HEK293 (cell line): ENCODE measurements around the gene TOX4.

Experiments used
- CTCF ChIA-PET: fragments of 350-600 bp; formaldehyde crosslinking; extraction: SDS; loops from one replicate; lab custom pipeline; 2021; ENCODE audit warnings: antibody characterized with exemption; lab: Yijun Ruan, JAX
- POLR2A ChIA-PET: fragments of 300-600 bp; formaldehyde crosslinking; extraction: SDS; loops from one replicate; lab custom pipeline; 2020; ENCODE audit warnings: antibody characterized with exemption, inconsistent platforms; lab: Yijun Ruan, JAX
- H3K27ac ChIP-seq: fragments of 200-500 bp; sonication (Bioruptor generic); 2 replicates; pipeline ENCODE4 v1.5.1; 2014; ENCODE audit warnings: low read depth, low read length, control low read depth, inconsistent platforms; ENCODE audit errors: extremely low read depth
- H3K36me3 ChIP-seq, 2 experiments: fragments of 200-500 bp in 1 of 2; sonication (Bioruptor generic) in 1 of 2; 1 replicate in 1 of 2; 2 replicates in 1 of 2; pipeline ENCODE4 v1.5.1; 2014 to 2017; ENCODE audit warnings: inconsistent platforms in 2 of 2, low read length in 2 of 2; ENCODE audit not compliant: control insufficient read depth in 2 of 2, insufficient read depth in 1 of 2
- H3K4me1 ChIP-seq: fragments of 200-500 bp; sonication (Bioruptor generic); 2 replicates; pipeline ENCODE4 v1.5.1; 2014; ENCODE audit warnings: mild to moderate bottlenecking, low read length, inconsistent platforms; ENCODE audit not compliant: control insufficient read depth, insufficient read depth
- H3K4me3 ChIP-seq: 2 replicates; pipeline ENCODE4 v1.5.1; 2011; ENCODE audit warnings: low read depth, mild to moderate bottlenecking, control low read depth, low read length, moderate library complexity
- H3K9me3 ChIP-seq: fragments of 200-500 bp; sonication (Bioruptor generic); 2 replicates; pipeline ENCODE4 v1.5.1; 2014; ENCODE audit warnings: low read depth, low read length, inconsistent platforms; ENCODE audit not compliant: control insufficient read depth, insufficient read depth
- EGR2 ChIP-seq: fragments of 450-650 bp; formaldehyde crosslinking; IDR thresholded peaks from 2 replicates; pipeline ENCODE4 v1.5.1; 2016; ENCODE audit warnings: low read depth, missing biosample characterization, missing genetic modification characterization
- FEZF1 ChIP-seq: fragments of 450-650 bp; formaldehyde crosslinking; IDR thresholded peaks from 2 replicates; pipeline ENCODE4 v1.5.1; 2016; ENCODE audit warnings: missing biosample characterization, missing genetic modification characterization
- GLIS1 ChIP-seq: fragments of 450-650 bp; formaldehyde crosslinking; IDR thresholded peaks from 2 replicates; pipeline ENCODE4 v1.5.1; 2016; ENCODE audit warnings: missing biosample characterization, missing genetic modification characterization
- GLIS2 ChIP-seq: fragments of 450-650 bp; formaldehyde crosslinking; IDR thresholded peaks from 2 replicates; pipeline ENCODE4 v1.5.1; 2016; ENCODE audit warnings: missing biosample characterization, missing genetic modification characterization
- IKZF3 ChIP-seq: fragments of 450-650 bp; IDR thresholded peaks from 2 replicates; pipeline ENCODE4 v1.5.0; 2018; ENCODE audit warnings: missing biosample characterization, mild to moderate bottlenecking, missing genetic modification characterization, moderate library complexity
- INSM2 ChIP-seq: fragments of 450-650 bp; formaldehyde crosslinking; IDR thresholded peaks from 2 replicates; pipeline ENCODE4 v1.5.1; 2016; ENCODE audit warnings: missing biosample characterization, missing genetic modification characterization
- KLF16 ChIP-seq: fragments of 450-650 bp; formaldehyde crosslinking; IDR thresholded peaks from 2 replicates; pipeline ENCODE4 v1.5.1; 2017; ENCODE audit warnings: missing biosample characterization, missing genetic modification characterization
- OSR2 ChIP-seq: fragments of 450-650 bp; formaldehyde crosslinking; IDR thresholded peaks from 2 replicates; pipeline ENCODE4 v1.5.1; 2016; ENCODE audit warnings: missing biosample characterization, missing genetic modification characterization
- PATZ1 ChIP-seq: fragments of 450-650 bp; formaldehyde crosslinking; IDR thresholded peaks from 2 replicates; pipeline ENCODE4 v1.5.1; 2016; ENCODE audit warnings: missing biosample characterization, missing genetic modification characterization
- SP3 ChIP-seq: fragments of 450-650 bp; formaldehyde crosslinking; IDR thresholded peaks from 2 replicates; pipeline ENCODE4 v1.5.1; 2016; ENCODE audit warnings: missing biosample characterization, missing genetic modification characterization
- SP7 ChIP-seq: fragments of 450-650 bp; formaldehyde crosslinking; IDR thresholded peaks from 2 replicates; pipeline ENCODE4 v1.5.1; 2016; ENCODE audit warnings: missing biosample characterization, missing genetic modification characterization
- ZIC2 ChIP-seq: fragments of 450-650 bp; formaldehyde crosslinking; IDR thresholded peaks from 2 replicates; pipeline ENCODE4 v1.5.1; 2016; ENCODE audit warnings: missing biosample characterization, missing genetic modification characterization
- ZNF138 ChIP-seq: fragments of 450-650 bp; formaldehyde crosslinking; IDR thresholded peaks from 2 replicates; pipeline ENCODE4 v1.5.1; 2016; ENCODE audit warnings: missing biosample characterization, missing genetic modification characterization, borderline replicate concordance
- ZNF140 ChIP-seq: fragments of 450-650 bp; formaldehyde crosslinking; IDR thresholded peaks from 2 replicates; pipeline ENCODE4 v1.5.1; 2016; ENCODE audit warnings: missing biosample characterization, missing genetic modification characterization
- ZNF146 ChIP-seq: fragments of 450-650 bp; formaldehyde crosslinking; IDR thresholded peaks from 2 replicates; pipeline ENCODE4 v1.5.1; 2016; ENCODE audit warnings: missing biosample characterization, missing genetic modification characterization
- ZNF148 ChIP-seq: fragments of 450-650 bp; formaldehyde crosslinking; IDR thresholded peaks from 2 replicates; pipeline ENCODE4 v1.5.0; 2017; ENCODE audit warnings: missing biosample characterization, missing genetic modification characterization, borderline replicate concordance
- ZNF24 ChIP-seq: fragments of 450-650 bp; formaldehyde crosslinking; IDR thresholded peaks from 2 replicates; pipeline ENCODE4 v1.5.1; 2016; ENCODE audit warnings: missing biosample characterization, missing genetic modification characterization
- ZNF394 ChIP-seq: fragments of 450-650 bp; formaldehyde crosslinking; IDR thresholded peaks from 2 replicates; pipeline ENCODE4 v1.5.1; 2016; ENCODE audit warnings: missing biosample characterization, missing genetic modification characterization, mild to moderate bottlenecking, moderate library complexity, borderline replicate concordance
- ZNF639 ChIP-seq: fragments of 450-650 bp; formaldehyde crosslinking; IDR thresholded peaks from 2 replicates; pipeline ENCODE4 v1.5.1; 2016; ENCODE audit warnings: missing biosample characterization, missing genetic modification characterization
- ZNF768 ChIP-seq: fragments of 450-650 bp; formaldehyde crosslinking; IDR thresholded peaks from 2 replicates; pipeline ENCODE4 v1.5.1; 2018; ENCODE audit warnings: missing biosample characterization, mild to moderate bottlenecking, missing genetic modification characterization
- ZNF843 ChIP-seq: fragments of 450-650 bp; formaldehyde crosslinking; IDR thresholded peaks from 2 replicates; pipeline ENCODE4 v1.5.1; 2016; ENCODE audit warnings: missing biosample characterization, missing genetic modification characterization
- TF ChIP-seq, protein P1 (sequence below): fragments of 450-650 bp; formaldehyde crosslinking; IDR thresholded peaks from 2 replicates; pipeline ENCODE4 v1.5.1; 2016; ENCODE audit warnings: missing biosample characterization, missing genetic modification characterization

TOX4 gene

DNA sequence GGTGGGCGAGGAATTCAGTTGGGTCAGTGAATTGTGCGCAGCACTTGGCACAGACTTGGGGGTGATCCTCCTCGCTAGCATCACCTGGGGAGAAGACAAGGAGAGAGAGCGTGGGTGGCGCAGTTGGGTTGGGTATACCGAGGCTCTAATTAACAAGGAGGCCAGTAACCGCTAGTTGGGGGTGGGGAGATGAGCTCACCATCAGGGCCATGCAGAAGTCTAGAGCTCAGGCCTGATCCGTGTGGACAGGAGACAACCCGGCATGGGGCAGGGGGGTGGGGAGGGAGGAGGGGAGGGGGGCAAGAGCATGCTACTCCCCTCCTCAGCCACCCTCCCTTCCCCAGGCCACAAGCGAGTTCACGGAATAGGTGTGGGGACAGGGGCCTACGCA, 48.6 kb downstream of the TOX4 start:
- Histone ChIP-seq H3K27ac (peak overlapping the region; percentile 66; the same call in 1 of the 2 replicates), H3K36me3 (peaks cover 3 to 41% of the 10 kb centered on the region in 2 experiments; a peak in 2 of 3 replicates)

GRCh38 chr14:21525962-21526671, 49.1 kb downstream of the TOX4 start, which contains the start of gene SALL2:
Gene SALL2, minus strand, starts transcription at chr14:21526346. Its CDS starts 219 bp downstream, at chr14:21526127.
- Histone ChIP-seq H3K36me3 (peaks cover 3 to 39% of the 10 kb centered on the region in 2 experiments; a peak in 2 of 3 replicates), H3K9me3 (no peaks in the 10 kb centered on the region), H3K27ac (peak within 1 kb of the TSS; percentile 66), H3K4me3 (peak within 1 kb of the TSS; percentile 81), H3K4me1 (peaks cover 17% of the 10 kb centered on the region)
- CTCF ChIA-PET = interaction anchor here (0.6 to 2.0 kb wide), 7 partner anchors 23 to 1485 kb away, joined by 3 to 9 read pairs (median 3); partner anchors contain the start of gene TOX4
- POLR2A ChIA-PET = interaction anchor here (0.5 to 2.6 kb wide), 23 partner anchors 9 to 1183 kb away, joined by 3 to 71 read pairs (median 5); partner anchors contain the start of genes CHD8, METTL3, PARP2 and RAB2B
- peak; percentile 49; the same call in 1 of the 2 replicates for TF ChIP-seq ZNF24 (tag by site-specific recombination)
- peak; percentile 54 for TF ChIP-seq KLF16 (tag by site-specific recombination)
- peak; percentile 90 for TF ChIP-seq EGR2 (tag by site-specific recombination)
- TF ChIP-seq ZNF146 (tag by site-specific recombination) = no peak
- TF ChIP-seq, protein P1, sequence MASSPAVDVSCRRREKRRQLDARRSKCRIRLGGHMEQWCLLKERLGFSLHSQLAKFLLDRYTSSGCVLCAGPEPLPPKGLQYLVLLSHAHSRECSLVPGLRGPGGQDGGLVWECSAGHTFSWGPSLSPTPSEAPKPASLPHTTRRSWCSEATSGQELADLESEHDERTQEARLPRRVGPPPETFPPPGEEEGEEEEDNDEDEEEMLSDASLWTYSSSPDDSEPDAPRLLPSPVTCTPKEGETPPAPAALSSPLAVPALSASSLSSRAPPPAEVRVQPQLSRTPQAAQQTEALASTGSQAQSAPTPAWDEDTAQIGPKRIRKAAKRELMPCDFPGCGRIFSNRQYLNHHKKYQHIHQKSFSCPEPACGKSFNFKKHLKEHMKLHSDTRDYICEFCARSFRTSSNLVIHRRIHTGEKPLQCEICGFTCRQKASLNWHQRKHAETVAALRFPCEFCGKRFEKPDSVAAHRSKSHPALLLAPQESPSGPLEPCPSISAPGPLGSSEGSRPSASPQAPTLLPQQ (tag by site-specific recombination) = 0 out of 2 replicates have a peak, but pooled peaks have one; percentile 36
- TF ChIP-seq ZNF148 = no peak
- peak; percentile 35; the same call in 1 of the 2 replicates for TF ChIP-seq ZNF843 (tag by site-specific recombination)
- peak; percentile 99 for TF ChIP-seq PATZ1
- TF ChIP-seq IKZF3 (tag by site-specific recombination) = peak; percentile 77
- peak; percentile 100 for TF ChIP-seq ZNF394 (tag by site-specific recombination)
- peak; percentile 80 for TF ChIP-seq INSM2
- TF ChIP-seq GLIS2 (tag by site-specific recombination) = peak; percentile 89
- peak; percentile 95 for TF ChIP-seq SP3 (tag by site-specific recombination)
- no peak for TF ChIP-seq ZNF768 (tag by site-specific recombination)
- TF ChIP-seq OSR2 = peak; percentile 64
- peak; percentile 76; the same call in 1 of the 2 replicates for TF ChIP-seq ZNF639 (tag by site-specific recombination)
- TF ChIP-seq ZNF138 (tag by site-specific recombination) = no peak
- no peak for TF ChIP-seq FEZF1

More for the DNA sequence above, 48.6 kb downstream of the TOX4 start:
- peaks cover 17% of the 10 kb centered on the region for H3K4me1 ChIP-seq
- peak overlapping the region; percentile 81 for H3K4me3 ChIP-seq
- POLR2A ChIA-PET = interaction anchor here (0.5 to 2.6 kb wide), 18 partner anchors 9 to 397 kb away, joined by 3 to 71 read pairs (median 5); partner anchors contain the start of genes CHD8 and METTL3
- H3K9me3 ChIP-seq = no peaks in the 10 kb centered on the region
- 0 out of 2 replicates have a peak, but pooled peaks have one; percentile 12 for TF ChIP-seq ZIC2 (tag by site-specific recombination)
- peak; percentile 66 for TF ChIP-seq SP7 (tag by site-specific recombination)
- TF ChIP-seq ZNF140 = no peak
- peak; percentile 42; the same call in 1 of the 2 replicates for TF ChIP-seq GLIS1
- TF ChIP-seq, all 188 proteins: peak for 3
- CTCF ChIA-PET = interaction anchor here (0.6 to 1.6 kb wide), 3 partner anchors 27 to 402 kb away, joined by 3 to 9 read pairs (median 4); partner anchors contain the start of gene TOX4
